Smooth muscle cell of the pulmonary artery (primary cell): ENCODE results near the gene SLC7A11. TPM values are rescaled to one million over a fixed set of nuclear protein-coding genes. Genes with fewer than 3 reads are reported as not detected.

Experiments
- total RNA-seq: library from RNA; depleted of rRNA; stranded (reverse); fragments of >200 nt; gene quantifications from 2 replicates; pipeline ENCODE4 v1.2.3, GENCODE V29; 2014

The SLC7A11 gene
- total RNA-seq: 42.4 and 96.8 TPM in 2 replicates

DNA sequence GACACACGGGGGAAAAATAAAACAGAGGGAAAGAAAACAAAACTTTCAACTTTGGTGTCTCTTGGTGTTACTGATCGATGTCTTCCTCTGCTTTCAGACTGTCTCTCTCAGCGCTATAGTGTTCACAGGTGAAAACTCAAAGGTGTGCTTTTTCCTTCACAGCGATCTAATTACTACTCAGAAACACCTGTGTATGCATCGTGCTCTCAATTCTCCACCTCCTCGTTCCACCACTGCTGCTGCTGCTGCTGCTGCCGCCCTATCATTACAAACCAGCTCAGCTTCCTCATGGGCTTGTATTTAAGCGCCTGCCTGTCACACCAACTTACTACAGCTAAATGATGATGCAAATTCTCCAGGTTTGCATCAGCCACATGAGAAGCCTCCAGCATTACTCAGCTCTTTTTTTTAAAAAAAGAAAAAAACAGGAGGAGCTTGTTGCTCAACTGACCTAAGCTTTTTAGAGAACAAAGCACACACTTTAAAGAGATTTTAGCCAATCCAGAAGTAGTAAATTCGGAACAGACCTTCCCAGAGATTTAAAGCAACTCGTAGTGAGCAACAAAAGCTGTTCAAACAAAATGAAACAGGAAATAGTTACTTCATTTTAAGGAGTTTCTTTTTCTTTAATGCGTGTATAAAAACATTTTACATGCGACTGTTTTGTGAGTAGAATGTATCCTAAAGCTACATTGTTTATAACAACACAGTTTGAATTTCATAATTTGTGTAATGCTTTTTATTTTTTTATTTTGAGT, at the start of gene SLC7A11:
SLC7A11 (minus strand) TSS at position 274 of the 758 bp plus-strand sequence. CDS start 280 bp downstream, outside the sequence.

